SK-N-SH treated with all-trans-retinoic acid at 6 μM for 48 hours (cell line): ENCODE measurements around the gene CTAGE6.
"Not testable (repeated sequence)": the region's sequence is repeated elsewhere in the genome, so short reads cannot be mapped to it uniquely, and the experiment has no call there.

Experiments used
- ARNTL ChIP-seq: fragments of 450-650 bp; formaldehyde crosslinking; IDR thresholded peaks from 2 replicates; pipeline ENCODE4 v1.5.0; 2020; ENCODE audit warnings: low read depth, mild to moderate bottlenecking, moderate library complexity, borderline replicate concordance
- BACH2 ChIP-seq: fragments of 250-450 bp; sonication (Bioruptor Pico); IDR thresholded peaks from 2 replicates; pipeline ENCODE4 v1.9.0; 2021; ENCODE audit warnings: mild to moderate bottlenecking, borderline replicate concordance
- CREB5 ChIP-seq: fragments of 250-450 bp; sonication (Bioruptor Pico); IDR thresholded peaks from 2 replicates; pipeline ENCODE4 v1.5.1; 2020; ENCODE audit warnings: low read depth, mild to moderate bottlenecking, moderate library complexity
- ESRRG ChIP-seq: fragments of 250-450 bp; sonication (Bioruptor Pico); IDR thresholded peaks from 2 replicates; pipeline ENCODE4 v1.6.1; 2021; ENCODE audit warnings: mild to moderate bottlenecking
- OSR1 ChIP-seq: fragments of 250-450 bp; sonication (Bioruptor Pico); IDR thresholded peaks from 2 replicates; pipeline ENCODE4 v1.8.0; 2022; ENCODE audit warnings: moderate library complexity, mild to moderate bottlenecking, inconsistent platforms
- PATZ1 ChIP-seq: fragments of 250-450 bp; sonication (Bioruptor Pico); IDR thresholded peaks from 2 replicates; pipeline ENCODE4 v1.8.0; 2020; ENCODE audit warnings: mild to moderate bottlenecking, moderate library complexity, borderline replicate concordance
- TSHZ2 ChIP-seq: fragments of 250-450 bp; sonication (Bioruptor Pico); IDR thresholded peaks from 2 replicates; pipeline ENCODE4 v1.5.0; 2020; ENCODE audit warnings: mild to moderate bottlenecking, moderate library complexity
- ZFP3 ChIP-seq: fragments of 250-450 bp; sonication (Bioruptor Pico); IDR thresholded peaks from 2 replicates; pipeline ENCODE4 v1.5.0; 2020; ENCODE audit warnings: mild to moderate bottlenecking, moderate library complexity
- ZFP30 ChIP-seq: fragments of 450-650 bp; formaldehyde crosslinking; IDR thresholded peaks from 2 replicates; pipeline ENCODE4 v1.5.0; 2022; ENCODE audit warnings: mild to moderate bottlenecking, moderate library complexity
- ZNF70 ChIP-seq: fragments of 450-650 bp; formaldehyde crosslinking; IDR thresholded peaks from 2 replicates; pipeline ENCODE4 v1.5.0; 2020; ENCODE audit warnings: mild to moderate bottlenecking, moderate library complexity

GRCh38 chr7:143795653-143796052 lies 38.2 kb upstream of the CTAGE6 start:
- not testable (repeated sequence) for TF ChIP-seq ARNTL (CRISPR knock-in tag); PATZ1 (CRISPR knock-in tag); TSHZ2 (CRISPR knock-in tag); OSR1 (CRISPR knock-in tag); ZFP3 (CRISPR knock-in tag); ZFP30; BACH2 (CRISPR knock-in tag); ZNF70; ESRRG (CRISPR knock-in tag); CREB5 (CRISPR knock-in tag)
